Chondrocyte (in vitro differentiated cells): Measurements from ENCODE around the gene FOXO3. TPM values are rescaled to one million over a fixed set of nuclear protein-coding genes. Genes with fewer than 3 reads are reported as not detected.

ENCODE experiments used
- DNase-seq: peaks from one replicate; pipeline ENCODE4 v3.0.0; 2021; ENCODE audit warnings: mixed read lengths, low spot score
- H3K27ac Mint-ChIP-seq: one replicate; pipeline ENCODE4 v1.8.0; 2021; ENCODE audit warnings: mild to moderate bottlenecking, moderate library complexity, mixed read lengths; ENCODE audit not compliant: unreplicated experiment
- H3K27me3 Mint-ChIP-seq: 2 replicates; pipeline ENCODE4 v1.8.0; 2021; ENCODE audit warnings: low read depth, mixed read lengths
- H3K36me3 Mint-ChIP-seq: 2 replicates; pipeline ENCODE4 v1.8.0; 2021; ENCODE audit warnings: low read depth, mixed read lengths
- H3K4me1 Mint-ChIP-seq: 2 replicates; pipeline ENCODE4 v1.8.0; 2021; ENCODE audit warnings: low read depth, mild to moderate bottlenecking, mixed read lengths
- H3K4me3 Mint-ChIP-seq: one replicate; pipeline ENCODE4 v1.8.0; 2021; ENCODE audit warnings: mild to moderate bottlenecking, moderate library complexity, mixed read lengths; ENCODE audit not compliant: unreplicated experiment
- H3K9me3 Mint-ChIP-seq: 2 replicates; pipeline ENCODE4 v1.8.0; 2021; ENCODE audit warnings: low read depth, mixed read lengths
- CTCF ChIP-seq: fragments of 200-600 bp; sonication (generic); IDR thresholded peaks from 2 replicates; pipeline ENCODE4 v1.5.0; 2021; ENCODE audit warnings: antibody characterized with exemption, mild to moderate bottlenecking, moderate library complexity
- total RNA-seq: library from RNA; stranded (reverse); gene quantifications from 3 replicates; pipeline ENCODE4 v1.2.1, GENCODE V29; 2021

The FOXO3 gene
- total RNA-seq, 1 donor from 2014 or later = 45.0 TPM

- H3K9me3 Mint-ChIP-seq = no peaks in the 10 kb centered on the region
- H3K36me3 Mint-ChIP-seq = peaks cover 3% of the 10 kb centered on the region
- H3K4me3 Mint-ChIP-seq = no peak overlapping the region
- no peak for TF ChIP-seq CTCF
- no peak overlapping the region for H3K27ac Mint-ChIP-seq
- H3K4me1 Mint-ChIP-seq = peaks cover 40% of the 10 kb centered on the region
- no peak for DNase-seq
- no peaks in the 10 kb centered on the region for H3K27me3 Mint-ChIP-seq
Observed at GRCh38 chr6:108694816-108695215, 134.1 kb downstream of the FOXO3 start.

DNA sequence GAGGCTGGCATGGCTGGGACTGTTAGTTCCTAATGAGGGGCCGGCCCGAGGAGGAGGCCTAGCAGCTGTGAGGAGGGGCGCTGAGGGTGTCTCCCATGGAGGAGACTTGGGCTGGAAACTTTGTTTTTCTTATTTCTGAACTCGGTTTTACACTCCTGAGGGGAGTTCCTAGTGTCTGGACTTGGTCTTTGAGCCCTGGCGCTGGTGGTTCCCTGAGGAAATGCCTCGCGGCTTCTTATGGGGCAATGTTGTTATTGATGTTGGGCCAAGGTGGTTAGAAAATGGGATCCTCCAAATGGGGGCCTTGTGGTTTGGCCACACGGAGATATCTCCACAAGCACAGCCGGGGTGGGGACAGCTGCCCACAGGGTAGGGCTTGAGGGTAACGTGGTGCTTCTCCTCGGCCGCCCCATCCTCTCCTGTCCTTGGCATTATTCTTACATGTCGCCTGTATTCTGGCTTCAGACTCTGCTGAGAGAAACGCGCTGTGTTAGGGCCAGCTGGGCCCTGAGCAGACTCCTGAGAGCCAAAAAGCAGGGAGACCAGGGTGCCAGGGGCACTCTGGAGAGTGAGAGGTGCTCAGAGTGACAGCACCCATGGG is 136.9 kb downstream of the FOXO3 start:
- H3K4me3 Mint-ChIP-seq = peak overlapping the region; percentile 33
- peak overlapping the region; percentile 68 for H3K27ac Mint-ChIP-seq
- peaks cover 6% of the 10 kb centered on the region for H3K36me3 Mint-ChIP-seq

DNA sequence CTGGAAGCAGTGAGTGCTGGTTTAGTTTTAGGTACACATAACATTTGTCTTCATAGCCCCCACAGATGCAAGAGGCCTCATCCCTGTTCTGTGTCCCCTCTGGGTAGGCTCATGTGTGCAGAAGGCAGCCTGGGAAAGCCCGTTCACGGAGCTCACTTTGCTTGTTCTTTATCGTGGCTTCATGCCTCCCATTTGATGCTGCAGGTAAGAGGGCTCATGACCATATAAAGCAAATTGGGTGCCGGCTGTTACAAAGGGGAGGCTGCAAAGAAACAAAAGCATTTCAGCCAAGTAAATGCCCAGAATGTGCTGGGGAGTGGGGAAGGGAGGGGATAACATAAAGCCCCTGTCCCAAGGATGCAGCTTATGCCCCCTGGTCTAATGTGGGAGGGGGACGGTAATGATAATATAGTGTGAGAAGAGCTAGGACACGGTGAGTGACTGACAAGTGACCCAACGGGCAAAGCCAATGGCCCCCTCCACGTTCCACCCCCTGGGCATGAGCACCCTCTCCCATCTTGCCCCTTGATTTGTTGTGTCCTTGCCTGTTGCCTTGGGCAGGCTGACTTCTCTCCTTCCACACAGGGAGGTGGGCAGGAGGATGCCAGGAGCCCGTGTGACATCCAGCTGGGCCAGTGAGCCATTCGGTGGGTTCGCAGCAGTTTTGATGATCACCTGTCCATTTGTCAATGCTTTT is 138.0 kb downstream of the FOXO3 start:
- Mint-ChIP-seq H3K4me1 (peaks cover 35% of the 10 kb centered on the region), H3K36me3 (peaks cover 8% of the 10 kb centered on the region)
- no peak for DNase-seq

More for the DNA sequence above, 136.9 kb downstream of the FOXO3 start:
- no peak for DNase-seq
- Mint-ChIP-seq H3K9me3 (peaks cover 16% of the 10 kb centered on the region), H3K4me1 (peaks cover 35% of the 10 kb centered on the region), H3K27me3 (no peaks in the 10 kb centered on the region)
- TF ChIP-seq CTCF = no peak

DNA sequence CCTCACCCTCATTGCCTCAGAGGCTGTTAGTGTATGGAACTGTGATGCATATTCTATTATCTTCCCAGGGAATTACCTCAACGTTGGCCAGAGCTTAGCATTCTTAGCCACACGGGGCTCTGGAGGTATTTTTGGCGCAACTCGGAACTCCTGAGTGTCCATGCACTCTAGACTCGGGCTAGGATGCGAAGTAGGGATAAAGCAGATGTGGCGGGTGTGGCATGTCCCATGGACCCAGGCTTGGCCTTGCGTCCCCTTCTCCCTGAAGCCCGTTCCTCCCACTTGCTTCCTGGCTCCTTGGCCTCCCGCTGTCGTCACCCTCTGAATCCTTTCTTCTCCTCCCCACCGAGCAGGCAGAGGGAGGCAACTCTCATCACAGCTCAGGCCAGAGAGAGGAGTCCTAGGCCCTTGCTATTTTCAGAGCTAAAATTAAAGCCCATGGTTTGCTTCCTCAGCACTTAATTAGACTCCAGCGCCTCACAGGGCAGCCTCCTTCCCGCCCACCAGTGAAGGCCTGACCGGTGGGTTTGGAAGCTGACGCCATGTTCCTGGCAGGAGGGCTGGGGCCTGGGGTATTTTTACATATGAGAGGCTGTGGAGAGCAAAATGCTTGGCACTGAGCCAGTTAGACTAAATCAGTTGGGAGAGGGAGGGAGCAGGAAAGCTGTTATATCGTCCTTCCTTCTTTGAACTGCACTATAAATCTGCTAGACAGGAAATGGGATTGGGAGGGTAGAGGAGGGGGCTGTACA is 138.7 kb downstream of the FOXO3 start:
- H3K9me3 Mint-ChIP-seq = peaks cover 21% of the 10 kb centered on the region
- H3K4me3 Mint-ChIP-seq = no peak overlapping the region
- peaks cover 35% of the 10 kb centered on the region for H3K4me1 Mint-ChIP-seq
- no peak for DNase-seq
- H3K36me3 Mint-ChIP-seq = peaks cover 8% of the 10 kb centered on the region
- no peaks in the 10 kb centered on the region for H3K27me3 Mint-ChIP-seq
- no peak for TF ChIP-seq CTCF
- peak overlapping the region; percentile 80 for H3K27ac Mint-ChIP-seq

More for the DNA sequence above, 138.0 kb downstream of the FOXO3 start:
- no peak for TF ChIP-seq CTCF
- no peaks in the 10 kb centered on the region for H3K27me3 Mint-ChIP-seq
- peaks cover 21% of the 10 kb centered on the region for H3K9me3 Mint-ChIP-seq
- H3K4me3 Mint-ChIP-seq = no peak overlapping the region
- H3K27ac Mint-ChIP-seq = no peak overlapping the region

DNA sequence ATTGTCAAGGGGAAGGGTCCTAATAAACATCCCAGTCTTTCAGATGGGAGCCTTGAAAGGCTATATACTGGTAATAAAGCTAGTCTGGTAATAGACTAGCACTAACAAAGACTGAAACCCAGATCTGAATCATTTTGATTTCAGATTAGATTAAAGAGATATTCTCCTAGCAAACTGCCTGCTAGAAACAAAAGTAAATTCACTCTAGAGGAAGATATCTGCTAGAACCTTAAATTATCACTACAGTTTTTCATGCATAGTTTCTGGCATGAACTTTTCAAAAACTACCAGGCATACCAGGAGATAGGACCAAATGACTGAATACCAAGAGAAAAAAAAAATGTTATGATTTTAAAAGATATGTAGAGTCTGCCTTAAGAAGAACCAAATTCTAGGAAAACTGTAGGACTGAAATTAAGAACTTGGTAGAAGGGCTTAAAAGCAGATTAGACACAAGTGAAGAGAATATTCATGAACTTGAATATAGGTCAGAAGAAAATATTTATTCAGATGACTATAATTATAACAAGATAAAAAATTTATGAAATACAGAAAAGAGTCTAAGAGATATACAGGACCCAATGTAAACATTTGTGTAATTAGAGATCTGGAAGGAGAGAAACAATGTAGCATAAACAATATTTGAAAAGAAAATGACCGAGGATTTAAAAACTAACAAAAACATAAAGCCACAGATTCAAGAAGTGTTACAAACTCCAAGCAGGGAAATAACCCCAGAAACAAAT is 141.6 kb downstream of the FOXO3 start:
- H3K4me3 Mint-ChIP-seq = no peak overlapping the region
- peaks cover 21% of the 10 kb centered on the region for H3K9me3 Mint-ChIP-seq
- no peak overlapping the region for H3K27ac Mint-ChIP-seq

More for the DNA sequence above, 141.6 kb downstream of the FOXO3 start:
- DNase-seq = no peak
- no peak for TF ChIP-seq CTCF
- peaks cover 8% of the 10 kb centered on the region for H3K36me3 Mint-ChIP-seq
- peaks cover 32% of the 10 kb centered on the region for H3K4me1 Mint-ChIP-seq
- H3K27me3 Mint-ChIP-seq = no peaks in the 10 kb centered on the region
